Stimulated activated CD8-positive, alpha-beta memory T cell treated with anti-CD3 and anti-CD28 coated beads, Interleukin-4, amount 100 ng/mL, for 48 hours (primary cell): Measurements from ENCODE around the gene APBB2.
"Not testable (repeated sequence)": the region's sequence is repeated elsewhere in the genome, so short reads cannot be mapped to it uniquely, and the experiment has no call there.

Experiments
- DNase-seq: peaks from one replicate; pipeline ENCODE4 v3.0.0-alpha.2; 2020

Gene APBB2

GRCh38 chr4:41002309-41002708 lies 212.0 kb downstream of the APBB2 start:
- DNase-seq: no peak

GRCh38 chr4:41000356-41000755 lies 214.0 kb downstream of the APBB2 start:
- DNase-seq: no peak

- no peak for DNase-seq
These were observed 215.5 kb downstream of the APBB2 start for GRCh38 chr4:40998675-40999358.

- no peak for DNase-seq
These were observed 218.5 kb downstream of the APBB2 start for GRCh38 chr4:40995850-40996249.

GRCh38 chr4:40994321-40994720 lies 220.0 kb downstream of the APBB2 start:
- DNase-seq: not testable (repeated sequence)

GRCh38 chr4:40993296-40993693 lies 221.0 kb downstream of the APBB2 start:
- not testable (repeated sequence) for DNase-seq

- no peak for DNase-seq
These were observed 221.7 kb downstream of the APBB2 start for GRCh38 chr4:40992472-40993295.

- DNase-seq: no peak
These were observed 222.4 kb downstream of the APBB2 start for GRCh38 chr4:40991908-40992307.

- no peak for DNase-seq
These were observed 223.5 kb downstream of the APBB2 start for GRCh38 chr4:40990899-40991265.

GRCh38 chr4:40990236-40990898 lies 224.0 kb downstream of the APBB2 start:
- DNase-seq: no peak

- no peak for DNase-seq
These were observed 227.2 kb downstream of the APBB2 start for GRCh38 chr4:40987151-40987550.

- no peak for DNase-seq
These were observed 228.0 kb downstream of the APBB2 start for GRCh38 chr4:40986375-40986774.

- DNase-seq: no peak
These were observed 230.3 kb downstream of the APBB2 start for GRCh38 chr4:40984051-40984450.

- no peak for DNase-seq
These were observed 233.9 kb downstream of the APBB2 start for GRCh38 chr4:40980318-40980883.

GRCh38 chr4:40978548-40978947 lies 235.8 kb downstream of the APBB2 start:
- DNase-seq: no peak

- no peak for DNase-seq
These were observed 238.0 kb downstream of the APBB2 start for GRCh38 chr4:40976343-40976742.

- no peak for DNase-seq
These were observed 241.6 kb downstream of the APBB2 start for GRCh38 chr4:40972722-40973121.

GRCh38 chr4:40971338-40971737 lies 243.0 kb downstream of the APBB2 start:
- DNase-seq: no peak

- no peak for DNase-seq
These were observed 244.8 kb downstream of the APBB2 start for GRCh38 chr4:40969501-40969900.

GRCh38 chr4:40967550-40967949 lies 246.8 kb downstream of the APBB2 start:
- no peak for DNase-seq

GRCh38 chr4:40966091-40966490 lies 248.3 kb downstream of the APBB2 start:
- DNase-seq: no peak

- DNase-seq: no peak
These were observed 250.4 kb downstream of the APBB2 start for GRCh38 chr4:40963897-40964478.

GRCh38 chr4:40962551-40963180 lies 251.7 kb downstream of the APBB2 start:
- no peak for DNase-seq
